Hematopoietic multipotent progenitor cell treated with erythropoietin and hydrocortisone succinate and interleukin-3 and kit ligand, for 4 days (in vitro differentiated cells): ENCODE measurements around the gene MAP2K2.

Source experiments
- DNase-seq: peaks from one replicate; pipeline ENCODE4 v3.0.0-alpha.2; 2015

Gene MAP2K2

DNA sequence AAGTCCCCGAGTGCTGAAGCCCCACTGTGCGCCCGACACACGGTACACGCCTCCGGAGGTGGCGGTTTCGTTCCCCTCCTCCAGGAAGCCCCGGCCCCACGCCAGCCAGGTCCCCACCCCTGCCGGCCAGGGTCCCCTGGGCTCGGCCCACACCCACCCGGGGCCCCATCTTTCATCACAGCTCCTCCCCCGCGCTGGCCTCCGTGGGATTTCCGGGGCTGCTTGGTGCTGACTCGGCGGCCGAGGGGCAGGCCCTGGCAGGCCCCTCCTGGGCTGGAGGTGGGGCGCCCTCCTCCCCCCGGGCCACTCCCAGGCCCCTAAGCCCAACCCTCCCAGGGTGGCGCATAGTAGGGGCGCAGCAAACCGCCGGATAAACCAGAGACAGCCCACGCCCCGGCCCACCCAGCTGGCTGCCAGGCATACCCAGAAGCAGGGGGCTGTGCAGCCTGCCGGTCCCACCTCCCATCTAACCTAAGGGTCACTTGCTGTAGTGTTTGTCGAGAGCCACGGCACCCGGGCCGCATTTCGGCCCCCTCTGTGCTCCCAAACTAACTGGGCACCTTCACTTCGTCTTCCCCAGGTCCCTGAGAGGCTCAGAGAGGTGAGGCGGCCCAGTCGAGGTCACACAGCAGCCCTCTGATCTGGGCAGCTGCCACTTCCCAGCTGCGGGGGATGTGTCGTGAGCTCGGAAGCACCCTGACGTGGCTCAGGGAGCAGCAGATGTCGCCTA is 63.9 kb downstream of the MAP2K2 start:
- no peak for DNase-seq

DNA sequence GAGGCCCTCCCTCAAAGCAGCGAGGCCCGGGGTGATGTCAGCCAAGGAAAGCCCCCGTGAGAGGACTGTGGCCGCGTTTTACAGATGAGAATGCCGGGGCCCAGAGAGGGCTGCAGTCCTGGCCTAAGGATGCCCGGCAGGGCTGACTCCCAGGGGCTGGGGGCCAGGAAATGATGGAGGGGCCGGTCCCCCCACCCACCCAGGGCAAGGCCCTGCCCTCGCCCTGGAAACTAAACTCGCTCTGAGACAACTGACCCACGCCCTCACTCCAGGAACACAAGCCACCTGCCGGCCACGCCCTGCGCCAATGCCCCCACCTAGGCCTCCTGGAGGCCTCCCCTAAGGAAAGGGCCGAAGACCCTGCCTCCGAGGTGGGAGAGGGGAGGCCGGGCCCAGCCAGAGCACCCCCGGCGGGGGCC is 64.5 kb downstream of the MAP2K2 start:
- no peak for DNase-seq

DNA sequence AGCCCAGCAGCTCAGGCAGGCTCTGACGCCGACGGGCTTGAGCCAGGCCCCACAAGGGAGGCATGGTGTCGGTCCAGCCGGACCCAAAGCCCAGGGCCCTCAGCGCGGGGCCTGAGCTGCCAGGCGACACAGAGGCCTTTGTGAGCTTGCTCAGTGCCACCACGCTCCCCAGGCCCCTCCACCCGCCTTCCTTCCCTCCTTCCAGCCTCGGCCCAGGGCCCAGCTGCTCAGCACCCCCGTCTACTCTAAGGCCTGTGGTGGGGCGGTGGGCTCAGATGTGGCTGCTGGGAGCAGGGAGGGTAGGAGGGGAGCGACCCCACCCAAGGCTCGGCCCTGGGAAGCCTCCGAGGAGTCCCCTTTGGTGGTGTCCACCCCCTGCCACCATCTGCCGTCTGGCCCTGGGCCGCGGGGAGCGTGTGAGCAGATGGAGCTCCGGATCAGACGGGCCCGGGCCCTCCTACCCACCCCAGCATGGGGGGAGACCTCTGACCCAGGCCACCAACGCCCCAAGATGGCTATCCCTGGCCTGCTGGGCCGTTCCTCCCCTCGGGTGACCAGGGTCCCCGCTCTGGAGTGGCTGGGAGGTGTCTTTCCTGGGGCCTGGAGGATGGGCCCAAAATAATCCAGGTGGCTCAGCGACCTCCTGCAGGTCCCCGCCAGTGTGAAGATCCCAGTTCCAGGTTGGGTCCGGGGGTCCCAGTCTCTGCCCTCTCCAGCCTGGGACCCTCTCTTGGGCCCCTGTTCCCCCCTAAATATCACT is 65.0 kb downstream of the MAP2K2 start:
- DNase-seq: no peak

DNA sequence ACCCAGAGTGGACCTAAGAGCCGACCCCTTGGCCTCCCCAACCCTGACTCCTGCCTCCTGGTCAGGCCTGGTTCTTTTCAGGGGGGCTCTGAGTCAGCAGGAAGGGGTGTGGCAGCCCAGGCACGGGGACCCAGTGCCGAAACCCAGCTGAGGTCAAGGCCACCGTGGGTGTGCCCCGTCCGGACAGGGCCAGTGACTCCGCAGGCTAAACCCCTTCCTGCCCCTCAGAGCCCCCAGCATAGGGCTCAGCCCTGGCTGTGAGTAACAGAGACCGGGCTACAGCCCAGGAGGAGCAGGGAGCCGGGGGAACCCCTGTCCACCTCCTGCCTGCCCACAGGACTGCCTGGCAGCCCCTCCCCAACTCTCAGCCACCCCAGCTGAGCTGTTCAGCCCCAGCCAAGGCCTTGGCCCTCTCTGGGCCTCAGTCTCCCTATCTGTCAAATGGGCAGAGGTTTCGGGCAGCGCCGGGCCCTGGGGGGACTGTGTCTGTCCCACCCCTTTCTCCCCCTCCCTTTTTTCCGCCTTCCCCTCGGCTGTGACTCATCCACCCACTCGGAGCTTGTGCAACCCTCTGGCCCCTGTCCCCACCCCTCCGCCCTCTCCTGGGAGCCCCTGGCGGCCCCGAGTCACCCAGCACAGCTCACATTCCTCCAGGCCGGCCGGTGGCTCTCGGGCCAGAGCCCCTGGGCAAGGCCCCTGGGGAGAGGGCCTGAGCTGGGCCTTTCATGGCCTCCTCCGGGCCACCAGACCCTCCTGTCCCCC is 65.8 kb downstream of the MAP2K2 start:
- peak; percentile 83 for DNase-seq

DNA sequence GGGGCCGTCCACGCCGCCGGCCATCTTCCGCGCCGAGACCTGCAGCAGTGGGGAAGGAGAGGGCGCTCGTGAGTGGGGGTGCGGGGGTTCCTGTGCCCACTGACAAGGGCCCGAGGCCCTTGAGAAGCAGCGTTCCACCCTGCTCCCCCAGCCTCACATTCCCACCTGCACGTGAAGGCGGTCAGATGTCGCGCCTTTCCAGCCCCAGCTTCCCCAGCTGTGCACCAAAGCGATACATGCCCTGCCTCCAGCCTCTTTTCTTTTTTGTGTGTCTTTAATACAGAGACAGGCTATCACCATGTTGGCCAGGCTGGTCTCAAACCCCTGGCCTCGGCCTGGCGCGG is 68.7 kb downstream of the MAP2K2 start:
- no peak for DNase-seq

DNA sequence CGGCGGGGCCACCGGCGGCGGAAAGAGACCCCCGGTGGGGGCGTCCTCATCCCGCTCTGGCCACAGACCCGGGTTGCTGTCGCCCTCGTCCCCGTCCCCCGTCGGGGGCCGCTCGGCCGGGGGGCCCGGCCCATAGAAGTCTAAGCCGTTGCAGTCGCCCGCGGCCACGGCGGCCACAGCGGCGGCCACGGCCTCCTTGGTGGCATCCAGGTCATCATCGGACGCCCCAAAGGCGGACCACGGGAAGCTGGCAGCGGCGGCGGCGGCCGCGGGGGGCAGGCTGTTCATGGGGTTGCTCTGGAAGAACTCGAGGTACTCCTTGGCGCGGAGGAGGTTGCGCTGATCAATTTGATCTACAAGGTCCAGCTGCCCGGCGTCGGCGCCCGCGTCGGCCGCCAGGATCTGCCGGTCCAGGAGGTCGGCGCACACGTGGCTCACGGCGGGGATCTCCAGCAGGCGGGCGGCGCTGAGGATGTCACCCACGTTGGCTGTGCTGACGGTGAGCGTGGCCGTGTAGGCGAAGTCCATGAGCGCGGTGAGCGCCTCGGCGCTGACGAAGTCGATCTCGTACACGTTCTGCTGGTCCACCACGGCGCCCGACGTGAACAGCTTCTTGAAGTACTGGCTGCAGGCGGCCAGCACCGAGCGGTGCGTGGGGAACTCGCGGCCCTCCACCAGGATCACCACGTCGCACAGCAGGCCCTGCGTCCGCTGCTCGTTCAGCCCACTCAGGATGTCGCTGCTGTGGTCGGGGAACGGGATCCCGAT is 69.3 kb downstream of the MAP2K2 start:
- DNase-seq: no peak

DNA sequence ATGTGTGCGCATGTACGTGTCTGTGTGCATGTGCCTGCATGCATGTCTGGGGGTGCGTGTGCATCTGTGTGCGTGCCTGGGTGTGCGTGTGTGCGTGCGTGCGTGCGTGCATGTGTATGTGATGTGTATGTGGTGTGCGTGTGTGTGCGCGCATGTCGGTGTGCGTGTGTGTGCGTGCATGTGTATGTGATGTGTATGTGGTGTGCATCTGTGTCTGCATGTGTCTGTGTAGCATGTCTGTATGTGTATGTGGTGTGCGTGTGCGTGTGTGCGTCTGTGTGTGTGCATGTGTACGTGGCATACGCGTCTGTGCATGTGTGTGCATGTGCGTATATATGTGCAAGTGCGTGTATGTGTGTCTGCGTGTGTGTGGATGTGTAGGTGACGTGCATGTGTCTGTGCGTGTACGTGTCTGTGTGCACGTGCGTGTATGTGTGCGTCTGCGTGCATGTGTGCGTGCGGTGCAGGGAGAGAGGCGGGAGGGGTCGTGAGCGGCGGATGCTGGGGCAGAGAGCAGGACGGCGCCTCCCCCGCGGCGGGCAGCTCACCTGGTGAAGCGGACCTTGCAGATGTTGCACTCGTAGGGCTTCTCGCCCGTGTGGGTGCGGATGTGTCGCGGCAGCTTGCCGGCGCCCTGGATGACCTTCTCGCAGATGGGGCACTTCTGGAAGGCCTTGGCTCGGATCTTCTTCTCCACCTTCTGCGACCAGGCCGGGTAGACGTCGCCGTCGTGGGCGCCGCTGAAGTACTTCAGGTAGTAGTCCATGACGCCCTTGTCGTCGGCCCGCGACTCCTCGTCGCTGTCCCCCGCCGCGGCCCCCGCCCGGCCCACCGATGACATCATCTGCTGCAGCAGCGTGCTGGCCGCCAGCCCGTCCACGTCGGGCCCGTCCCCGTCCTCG is 70.2 kb downstream of the MAP2K2 start:
- DNase-seq: no peak

DNA sequence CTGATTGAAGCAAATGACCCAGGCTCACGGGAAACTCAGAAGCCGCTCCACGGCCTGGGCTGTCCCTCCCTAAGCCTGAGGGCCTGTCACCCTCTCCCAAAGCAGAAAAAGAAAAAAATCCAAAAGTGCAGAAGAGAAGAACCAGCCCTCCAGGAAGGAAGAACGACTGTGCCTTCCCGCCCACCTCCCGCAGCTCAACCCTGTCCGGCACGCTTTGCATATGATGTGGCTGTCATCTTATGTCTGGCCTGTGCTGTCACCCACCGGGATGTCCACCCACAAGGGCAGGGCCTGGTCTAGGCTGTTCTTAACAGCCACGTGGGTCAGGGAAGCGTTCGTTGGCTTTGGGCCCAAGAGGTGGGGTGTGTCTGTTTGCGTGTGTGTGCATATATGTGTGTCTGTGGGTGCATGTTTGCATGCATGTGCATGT is 70.9 kb downstream of the MAP2K2 start:
- DNase-seq: peak; percentile 44

DNA sequence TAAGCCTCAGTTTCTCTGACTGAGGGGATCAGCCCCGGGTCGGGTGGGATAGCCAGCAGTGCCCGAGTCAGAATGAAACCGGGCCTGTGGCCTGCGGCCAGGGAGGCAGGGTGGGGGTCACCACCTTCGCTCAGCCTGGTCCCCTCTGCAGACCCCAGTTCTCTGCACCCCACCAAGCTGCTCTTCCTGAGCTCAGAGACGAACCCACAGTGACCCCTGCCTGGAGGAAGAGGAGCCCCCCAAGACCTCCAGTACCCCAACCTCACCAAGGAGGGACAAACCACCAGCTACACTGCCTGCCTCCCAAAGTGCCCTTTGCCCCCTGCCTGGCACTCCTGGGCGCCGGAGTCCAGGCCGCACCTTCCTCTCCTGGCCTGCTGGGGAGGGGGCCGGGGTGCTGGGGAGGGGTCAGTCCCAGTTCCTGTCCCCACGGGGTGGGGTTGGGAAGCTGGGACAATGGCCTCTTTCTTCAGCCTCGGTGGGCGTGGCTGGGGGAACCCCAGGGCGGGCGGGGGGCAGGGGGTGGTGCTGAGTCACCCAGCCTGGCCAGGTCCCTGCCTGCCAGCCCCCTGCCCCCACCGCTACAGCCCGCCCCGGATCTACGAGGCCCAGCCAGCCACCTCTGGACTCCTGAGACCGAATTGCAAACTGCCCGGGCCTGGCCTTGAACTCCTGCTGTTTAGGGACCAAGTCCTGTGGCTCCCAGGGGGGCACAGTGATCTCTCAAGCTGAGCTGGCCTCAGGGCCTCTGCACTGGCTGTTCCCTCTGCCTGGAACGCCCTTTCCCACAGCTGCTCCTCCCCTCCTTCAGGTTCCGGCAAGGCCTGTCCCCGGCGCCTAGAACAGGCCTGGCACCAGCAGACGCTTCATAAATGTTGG is 71.6 kb downstream of the MAP2K2 start:
- DNase-seq: peak; percentile 51

DNA sequence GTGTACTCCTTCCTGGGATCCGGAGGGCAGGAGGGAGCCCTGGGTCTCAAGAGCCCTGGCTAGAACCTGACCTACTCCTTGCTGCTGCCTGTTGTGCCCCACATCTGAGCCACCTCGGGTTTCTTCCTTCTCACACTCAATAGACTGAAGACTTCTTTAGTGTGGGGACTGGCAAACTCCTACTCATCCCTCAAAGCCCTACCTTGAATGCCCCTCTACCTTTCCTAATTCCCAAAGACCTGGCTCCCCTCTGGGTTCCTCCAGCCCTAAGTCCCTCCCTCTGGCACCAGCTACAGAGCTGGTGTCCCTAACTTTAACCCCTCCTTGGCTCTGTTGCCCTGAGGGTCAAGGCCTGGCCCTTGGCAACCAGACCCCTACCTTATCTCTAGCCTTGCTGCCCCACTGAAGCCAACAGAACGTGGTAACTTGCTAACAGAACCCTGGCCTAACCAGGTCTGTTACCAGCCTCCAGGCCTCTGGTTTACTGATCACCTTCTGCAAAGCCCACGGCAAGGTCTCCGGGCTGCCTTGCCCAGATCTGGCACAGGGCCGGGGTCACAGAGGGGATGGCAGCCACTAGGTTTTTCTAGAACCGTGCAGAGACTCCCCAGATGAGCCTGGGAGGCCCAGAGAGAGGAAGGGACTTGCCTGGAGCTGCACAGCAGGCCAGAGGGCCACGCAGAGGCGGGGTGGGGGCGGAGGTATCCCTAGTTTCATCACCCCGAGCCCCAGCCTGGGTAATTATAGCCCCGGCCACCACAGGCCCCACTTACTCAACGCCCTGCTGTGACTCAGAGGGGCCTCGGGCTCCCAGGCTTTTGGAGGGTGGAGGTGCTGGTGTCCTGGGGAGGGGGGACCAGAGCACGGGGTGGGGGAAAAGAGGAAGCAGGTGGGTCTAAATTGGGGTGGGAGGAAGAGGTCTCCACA is 72.5 kb downstream of the MAP2K2 start:
- peak; percentile 53 for DNase-seq

DNA sequence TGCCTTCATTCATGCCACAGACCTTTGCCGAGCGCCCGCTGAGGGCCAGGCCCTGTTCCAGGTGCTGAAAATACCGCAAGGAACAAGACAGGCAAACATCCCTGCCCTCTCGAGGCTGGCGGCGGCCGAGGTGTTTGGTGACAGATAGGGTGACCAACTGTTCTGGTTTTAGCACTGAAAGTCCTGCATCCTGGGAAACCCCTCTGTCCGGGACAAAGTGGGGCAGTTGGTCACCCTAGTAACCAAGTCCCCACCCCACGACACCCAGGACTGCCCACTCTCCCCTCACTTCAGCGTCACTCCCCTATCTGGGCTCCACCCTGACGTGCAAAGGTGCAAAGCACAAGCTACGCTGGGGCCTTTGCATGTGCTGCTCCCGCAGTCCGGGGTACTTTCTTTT is 74.5 kb downstream of the MAP2K2 start:
- DNase-seq: no peak

DNA sequence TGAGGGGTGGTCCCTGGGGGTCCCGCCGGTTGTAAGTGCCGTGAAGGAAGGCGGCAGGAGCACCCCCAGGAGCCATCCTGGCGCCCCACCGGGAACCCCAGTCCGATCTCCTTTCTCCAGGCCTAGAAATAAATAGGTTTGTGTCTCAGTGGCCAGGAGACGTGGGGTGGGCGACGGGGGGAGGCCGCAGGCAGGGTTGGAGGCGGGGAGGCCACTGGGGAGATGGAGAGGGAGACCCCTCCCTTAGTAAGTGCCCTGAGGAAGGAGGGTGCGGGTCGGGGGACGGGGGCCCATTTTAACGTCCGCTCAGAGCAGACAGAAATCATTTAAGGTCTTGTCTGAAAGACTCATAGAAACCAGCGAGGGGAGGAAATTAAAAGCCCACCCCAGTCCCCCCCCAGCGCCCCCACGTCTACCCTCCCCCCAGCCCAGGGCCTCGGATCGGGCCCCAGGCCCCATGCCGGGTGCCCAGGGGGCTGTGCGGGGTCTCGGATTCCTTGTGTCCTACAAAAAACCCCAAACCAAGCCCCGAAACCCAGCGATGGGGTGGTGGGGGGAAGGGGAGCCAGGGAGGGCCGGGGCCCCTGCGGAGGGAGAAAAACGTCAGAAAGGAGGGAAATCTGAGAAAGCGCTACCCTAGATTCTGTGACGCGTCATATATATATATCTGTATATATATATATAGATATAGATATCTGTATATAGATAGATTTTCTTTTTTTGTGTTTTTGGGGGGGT is 76.8 kb downstream of the MAP2K2 start:
- DNase-seq: no peak

DNA sequence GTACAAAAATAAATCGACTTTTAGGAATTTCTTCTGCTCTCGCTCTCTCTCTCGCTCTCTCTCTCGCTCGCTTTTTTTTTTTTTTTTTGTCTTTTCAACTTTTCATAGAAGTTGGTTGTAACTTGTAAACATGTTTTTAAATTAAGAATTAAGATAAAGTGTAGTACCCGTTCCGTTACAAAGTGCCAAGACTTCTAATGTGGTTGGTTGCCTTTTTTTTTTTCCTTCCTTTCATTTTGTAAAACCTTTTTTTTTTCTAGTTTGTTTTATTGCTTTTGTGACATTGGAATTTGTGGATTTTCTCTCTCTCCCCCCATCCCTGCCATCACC is 77.6 kb downstream of the MAP2K2 start:
- DNase-seq: no peak

DNA sequence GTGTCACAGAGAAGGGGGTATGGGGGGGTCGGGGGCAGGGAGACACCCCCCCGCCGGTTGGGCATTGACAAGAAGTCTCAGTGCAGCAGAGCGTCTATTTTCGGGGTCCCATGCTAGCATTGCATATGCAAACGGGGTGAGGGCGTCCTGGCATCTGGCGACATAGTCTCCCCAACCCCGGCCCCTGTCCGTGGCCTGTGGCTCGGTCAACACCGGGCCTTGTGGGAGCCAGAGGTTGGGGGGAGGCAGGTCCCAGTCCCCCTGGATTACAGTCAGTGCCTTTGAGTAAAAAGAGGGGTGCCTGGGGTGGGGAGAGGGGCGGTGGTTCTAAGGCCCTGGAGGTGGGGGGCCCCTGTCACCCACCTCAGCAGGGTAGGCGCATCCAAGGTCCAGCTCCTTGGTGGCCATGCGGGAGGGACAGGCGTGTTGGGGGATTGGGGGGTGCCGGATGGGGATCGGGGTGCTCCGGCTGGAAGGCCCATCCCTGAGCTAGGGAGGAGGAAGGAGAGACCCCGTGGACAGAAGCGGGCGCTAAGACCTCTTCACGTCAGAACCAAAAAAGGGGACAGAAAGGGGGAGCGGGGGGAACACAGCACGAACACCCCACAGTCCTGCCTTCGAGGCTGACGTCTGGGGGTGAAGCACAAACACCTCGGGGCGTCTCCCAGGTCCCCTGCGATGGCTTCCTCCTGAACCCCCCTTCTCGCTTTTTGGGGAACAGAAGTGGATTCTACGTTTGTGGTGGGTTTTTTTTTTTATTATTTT is 78.1 kb downstream of the MAP2K2 start:
- no peak for DNase-seq

DNA sequence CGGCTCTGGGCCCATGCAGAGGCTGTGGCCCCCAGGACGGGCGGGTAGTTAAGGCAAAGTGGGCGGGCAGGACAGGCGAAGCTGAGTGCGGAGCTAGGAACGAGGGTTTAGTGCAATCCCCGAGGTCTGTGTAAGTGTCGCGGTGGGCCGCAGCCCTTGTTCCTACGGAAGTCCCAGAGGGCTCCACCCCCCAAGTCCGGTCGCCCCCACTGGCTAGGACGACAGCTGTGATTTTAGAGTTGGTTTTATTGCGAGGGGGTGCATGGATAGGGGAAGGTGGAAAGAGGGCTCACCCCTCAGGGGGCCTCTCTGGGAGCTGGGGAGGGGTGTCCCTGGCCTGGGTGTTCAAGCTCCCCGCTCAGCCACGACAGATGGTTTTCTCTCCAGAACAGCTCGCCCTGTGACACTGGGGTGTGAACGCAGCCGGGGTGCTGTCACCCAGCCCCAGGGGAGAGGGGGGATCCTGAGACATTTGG is 78.9 kb downstream of the MAP2K2 start:
- DNase-seq: no peak

DNA sequence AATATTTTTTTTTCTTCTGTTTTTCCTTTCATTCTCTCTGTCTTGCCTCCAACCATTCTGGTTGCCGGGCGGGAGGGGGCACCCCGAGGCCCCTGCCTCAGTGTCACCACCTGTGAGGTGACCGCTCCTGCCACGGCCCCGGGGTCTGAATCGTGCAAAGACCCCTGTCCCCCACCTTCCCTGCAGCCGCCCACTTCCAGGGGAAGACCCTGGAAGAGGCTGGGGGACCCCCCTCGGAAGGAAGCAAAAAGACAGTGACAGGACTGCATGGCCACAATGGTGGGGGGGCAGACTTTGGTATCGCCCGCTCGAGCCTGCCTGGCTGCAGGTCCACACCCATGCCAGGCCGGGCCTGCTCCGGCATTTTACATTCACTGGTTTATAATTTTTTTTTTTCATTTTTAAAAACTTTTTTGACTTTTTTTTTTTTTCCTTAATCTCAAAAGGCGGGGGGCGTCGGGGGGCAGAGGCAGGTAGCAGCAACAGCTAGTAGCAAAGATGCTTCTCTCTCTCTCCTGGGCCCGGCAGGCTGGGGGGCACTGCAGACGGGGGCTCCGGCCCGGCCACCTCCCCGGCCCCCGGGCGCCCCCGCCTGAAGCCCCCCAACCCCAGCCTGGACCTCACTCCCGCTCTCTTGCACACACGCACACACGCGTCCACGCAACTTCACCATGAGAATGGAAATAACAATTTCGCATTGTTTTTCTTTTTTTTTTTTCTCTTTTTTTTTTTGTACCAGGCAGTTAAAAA is 79.8 kb downstream of the MAP2K2 start:
- DNase-seq: no peak

DNA sequence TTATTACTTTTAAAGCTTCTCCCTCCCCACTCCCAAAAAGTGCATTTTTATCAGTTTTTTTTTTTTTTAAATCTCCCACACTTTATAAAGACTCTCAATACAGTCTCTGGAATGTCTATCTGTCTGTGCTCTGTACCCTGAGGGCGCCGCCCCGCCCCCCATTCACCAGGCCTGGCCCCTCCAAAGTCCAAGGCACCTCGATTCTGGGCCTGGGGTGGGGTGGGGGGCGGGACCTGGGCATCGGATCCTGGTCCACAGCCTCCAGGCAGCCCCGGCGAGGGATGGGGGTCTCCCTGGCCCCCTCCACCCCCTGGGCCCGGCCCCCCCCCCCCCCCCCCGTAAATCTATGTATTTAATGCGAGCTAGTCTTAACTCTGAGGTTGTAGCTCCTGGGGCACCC is 80.5 kb downstream of the MAP2K2 start:
- no peak for DNase-seq

DNA sequence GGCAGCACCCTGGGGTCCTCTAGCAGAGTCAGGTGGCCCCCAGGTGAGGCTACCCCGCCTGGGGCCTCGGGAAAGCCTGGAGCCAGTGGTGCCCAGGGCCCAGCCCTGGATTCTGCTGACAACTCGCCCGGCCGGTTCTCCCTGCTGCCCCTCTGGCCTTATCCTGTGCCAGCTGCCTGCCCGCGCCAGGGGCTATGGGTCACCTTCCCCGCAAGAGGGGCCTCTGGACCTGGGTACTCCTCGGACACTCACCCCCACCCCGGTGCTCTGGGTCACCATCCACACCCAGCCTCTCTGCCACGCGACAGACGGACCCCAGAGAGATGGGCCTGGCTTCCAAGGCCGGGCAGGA is 81.2 kb downstream of the MAP2K2 start:
- DNase-seq: no peak
